NCI-H146 (cell line): ENCODE measurements around the gene NPTXR.

Experiments used
- DNase-seq: peaks from one replicate; lab custom pipeline; 2025; lab: John Stamatoyannopoulos, UW

Gene NPTXR

GRCh38 chr22:38770257-38770949, 73.4 kb downstream of the NPTXR start:
- no peak for DNase-seq
